OCI-LY7 (cell line): ENCODE measurements around the gene CTNNBL1.

Source experiments
- EZH2phosphoT487 ChIP-seq: fragments of 200-600 bp; sonication (generic); IDR thresholded peaks from 2 replicates; pipeline ENCODE4 v1.6.1; 2018; ENCODE audit warnings: low read depth, borderline replicate concordance, mild to moderate bottlenecking, mixed run types, antibody characterized with exemption, low read length, moderate library complexity, mixed read lengths
- TF ChIP-seq, protein P1 (sequence below): fragments of 200-600 bp; sonication (generic); conservative IDR thresholded peaks from 2 replicates; pipeline ENCODE4 v1.5.1; 2014; ENCODE audit warnings: mild to moderate bottlenecking, antibody characterized with exemption, low read length, moderate library complexity, mixed read lengths

GRCh38 chr20:37699202-37699601 is 5.4 kb downstream of the CTNNBL1 start:
- TF ChIP-seq, protein P1, sequence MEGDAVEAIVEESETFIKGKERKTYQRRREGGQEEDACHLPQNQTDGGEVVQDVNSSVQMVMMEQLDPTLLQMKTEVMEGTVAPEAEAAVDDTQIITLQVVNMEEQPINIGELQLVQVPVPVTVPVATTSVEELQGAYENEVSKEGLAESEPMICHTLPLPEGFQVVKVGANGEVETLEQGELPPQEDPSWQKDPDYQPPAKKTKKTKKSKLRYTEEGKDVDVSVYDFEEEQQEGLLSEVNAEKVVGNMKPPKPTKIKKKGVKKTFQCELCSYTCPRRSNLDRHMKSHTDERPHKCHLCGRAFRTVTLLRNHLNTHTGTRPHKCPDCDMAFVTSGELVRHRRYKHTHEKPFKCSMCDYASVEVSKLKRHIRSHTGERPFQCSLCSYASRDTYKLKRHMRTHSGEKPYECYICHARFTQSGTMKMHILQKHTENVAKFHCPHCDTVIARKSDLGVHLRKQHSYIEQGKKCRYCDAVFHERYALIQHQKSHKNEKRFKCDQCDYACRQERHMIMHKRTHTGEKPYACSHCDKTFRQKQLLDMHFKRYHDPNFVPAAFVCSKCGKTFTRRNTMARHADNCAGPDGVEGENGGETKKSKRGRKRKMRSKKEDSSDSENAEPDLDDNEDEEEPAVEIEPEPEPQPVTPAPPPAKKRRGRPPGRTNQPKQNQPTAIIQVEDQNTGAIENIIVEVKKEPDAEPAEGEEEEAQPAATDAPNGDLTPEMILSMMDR, result no peak
- TF ChIP-seq EZH2phosphoT487, result no peak
